ENCODE measurements around the gene ZDHHC9. TPM values are rescaled to one million over a fixed set of nuclear protein-coding genes. Genes with fewer than 3 reads are reported as not detected.

The ZDHHC9 gene
- total RNA-seq, 1 donor from 2014 or later = 19.2 TPM

GRCh38 chrX:129818123-129818522, 25.6 kb downstream of the ZDHHC9 start:
- DNase-seq (ENCODE audit: extremely low spot score in 2 of 2) = no peak
- TF ChIP-seq CTCF (IDR thresholded peaks at IDR 0.05) (no peak), POLR2AphosphoS5 (IDR thresholded peaks at IDR 0.05; ENCODE audit: insufficient read depth in 1 of 2, low read depth in 1 of 2) (no peak), POLR2A (IDR thresholded peaks at IDR 0.05) (no peak)
- H3K9me3 ChIP-seq = no peaks in the 10 kb centered on the region
- H3K27ac ChIP-seq = no peak overlapping the region
- no peaks in the 10 kb centered on the region for H3K36me3 ChIP-seq
- H3K4me1 ChIP-seq = no peaks in the 10 kb centered on the region
- intact Hi-C loops (cut with DNase I) = no loop called here
- no peak overlapping the region for H3K4me3 ChIP-seq
- H3K27me3 ChIP-seq = no peaks in the 10 kb centered on the region

- TF ChIP-seq POLR2A (IDR thresholded peaks at IDR 0.05) = no peak
- TF ChIP-seq POLR2AphosphoS5 (IDR thresholded peaks at IDR 0.05; ENCODE audit: insufficient read depth in 1 of 2, low read depth in 1 of 2) = no peak
- no peak for TF ChIP-seq CTCF (IDR thresholded peaks at IDR 0.05)
- H3K36me3 ChIP-seq = peaks cover 0 to 7% of the 10 kb centered on the region in 2 donors
- intact Hi-C loops (cut with DNase I) = no loop called here
- no peak overlapping the region for H3K4me3 ChIP-seq
- no peak overlapping the region for H3K27ac ChIP-seq
- no peak for DNase-seq (ENCODE audit: extremely low spot score in 2 of 2)
- no peaks in the 10 kb centered on the region for H3K9me3 ChIP-seq
- no peaks in the 10 kb centered on the region for H3K4me1 ChIP-seq
- H3K27me3 ChIP-seq = no peaks in the 10 kb centered on the region
These were observed 29.9 kb downstream of the ZDHHC9 start for GRCh38 chrX:129813662-129814368.

GRCh38 chrX:129808829-129809796, 34.6 kb downstream of the ZDHHC9 start:
- no peak for DNase-seq (ENCODE audit: extremely low spot score in 2 of 2)
- H3K9me3 ChIP-seq = no peaks in the 10 kb centered on the region
- H3K27ac ChIP-seq = no peak overlapping the region
- intact Hi-C loops (cut with DNase I) = no loop called here
- peaks cover 0 to 15% of the 10 kb centered on the region in 2 donors for H3K36me3 ChIP-seq
- H3K4me1 ChIP-seq = no peaks in the 10 kb centered on the region
- no peak for TF ChIP-seq POLR2AphosphoS5 (IDR thresholded peaks at IDR 0.05; ENCODE audit: insufficient read depth in 1 of 2, low read depth in 1 of 2)
- TF ChIP-seq CTCF (IDR thresholded peaks at IDR 0.05) = no peak
- TF ChIP-seq POLR2A (IDR thresholded peaks at IDR 0.05) = no peak
- no peak overlapping the region for H3K4me3 ChIP-seq
- H3K27me3 ChIP-seq = no peaks in the 10 kb centered on the region

GRCh38 chrX:129808158-129808828, 35.4 kb downstream of the ZDHHC9 start:
- no peaks in the 10 kb centered on the region for H3K9me3 ChIP-seq
- peaks cover 0 to 15% of the 10 kb centered on the region in 2 donors for H3K36me3 ChIP-seq
- no peaks in the 10 kb centered on the region for H3K27me3 ChIP-seq
- TF ChIP-seq POLR2AphosphoS5 (IDR thresholded peaks at IDR 0.05; ENCODE audit: insufficient read depth in 1 of 2, low read depth in 1 of 2) = no peak
- TF ChIP-seq POLR2A (IDR thresholded peaks at IDR 0.05) = no peak
- no peak for TF ChIP-seq CTCF (IDR thresholded peaks at IDR 0.05)
- H3K27ac ChIP-seq = no peak overlapping the region
- H3K4me3 ChIP-seq = no peak overlapping the region
- DNase-seq (ENCODE audit: extremely low spot score in 2 of 2) = no peak
- H3K4me1 ChIP-seq = no peaks in the 10 kb centered on the region
- intact Hi-C loops (cut with DNase I) = no loop called here

All from vagina (tissue), 2 donors.